Pancreas (tissue), 10 donors: ENCODE data around the gene TBC1D17. TPM values are rescaled to one million over a fixed set of nuclear protein-coding genes. Genes with fewer than 3 reads are reported as not detected.

Experiments used
- ATAC-seq, 4 donors: fragments of 200-7000 bp; cut with Tn5 transposase; one replicate each; pipeline versions ENCODE4 v1.8.0 to v1.9.1; 2020; ENCODE audit warnings: mild to moderate bottlenecking in 4 of 4, moderate library complexity in 4 of 4
- DNase-seq, 6 donors: peaks; one replicate each; pipeline ENCODE4 v3.0.0-alpha.2; 2020
- FAIRE-seq: peaks from 2 replicates; lab custom pipeline; 2012; peaks lifted over from hg19 to GRCh38; lab: Jason Lieb, UNC
- H3K27ac ChIP-seq, 4 donors: fragments of 200-600 bp; sonication (generic); 1 replicate in 3 of 4; 2 replicates in 1 of 4; pipeline versions ENCODE4 v1.5.0 to v1.8.0; 2020
- H3K27me3 ChIP-seq, 4 donors: fragments of 200-600 bp; one replicate each; pipeline ENCODE4 v1.8.0; 2021
- H3K36me3 ChIP-seq, 3 donors: fragments of 200-600 bp; sonication (generic) in 1 of 3; one replicate each; pipeline versions ENCODE4 v1.5.0 to v1.8.0; 2020 to 2021
- H3K4me1 ChIP-seq, 3 donors: fragments of 200-600 bp; one replicate each; pipeline ENCODE4 v1.8.0; 2021
- H3K4me3 ChIP-seq, 4 donors: fragments of 200-600 bp; sonication (generic) in 2 of 4; one replicate each; pipeline versions ENCODE4 v1.5.0 to v1.8.0; 2020 to 2021
- H3K9me3 ChIP-seq, 4 donors: fragments of 200-600 bp; one replicate each; pipeline ENCODE4 v1.8.0; 2021
- CTCF ChIP-seq, 4 donors: fragments of 200-600 bp; sonication (generic) in 3 of 4; IDR thresholded peaks; one replicate each; pipeline versions ENCODE4 v1.5.0 to v1.8.0; 2021; ENCODE audit warnings: antibody characterized with exemption in 4 of 4
- WGBS, 2 donors: extraction: QIAGEN DNeasy Blood & Tissue Kit; methylation state at CpG; one replicate each; pipeline ENCODE4 v1.1.7; 2013; 5-methylcytosine and 5-hydroxymethylcytosine counted together
- intact Hi-C, 3 donors: fragments of 100-400 bp; cut with DNase I; formaldehyde crosslinking; loops; one replicate each; pipeline versions ENCODE4 v1.11.1 to v1.14.2; 2022
- polyA plus RNA-seq, 2 donors: library from polyadenylated mRNA; stranded (reverse); fragments of 200-250 nt; gene quantifications; one replicate each; pipeline ENCODE4 v1.2.3, GENCODE V29; 2013
- total RNA-seq, 6 donors: library from RNA; stranded (reverse); fragmentation: NEBNext Ultra II Directional in 4 of 6; extraction: Animal tissue kit (Norgen Biotek cat#: 25700) in 4 of 6; gene quantifications; one replicate each; pipeline versions ENCODE4 v1.2.1 to v1.2.4, GENCODE V29; 2021 to 2023
- donor health status: healthy with polysubstance abuse.
- donor health status: DM: no; HTN: no; CAD: no; lungs with moderate emphysema.
- donor health status: DM: no; HTN: no; CAD: no.
- donor health status: control.
- donor health status: control.
- donor health status: Bipolar disorder and iron deficiency.
- donor health status: DM: yes; HTN: yes; CAD: no.
- donor health status: DM: no; HTN: no; CAD: no.
- donor health status: DM: no; HTN: no; CAD: no.
- donor health status: DM: yes; HTN: yes; CAD: no.

The TBC1D17 gene
- total and polyA plus RNA-seq, 8 donors = 21.0 to 99.3 (median 31.3) TPM

- no peak overlapping the region for H3K4me3 ChIP-seq
- intact Hi-C loops = no loop called here
Measured at GRCh38 chr19:49840736-49841249, 36.7 kb upstream of the TBC1D17 start.

GRCh38 chr19:49843265-49843664 is 34.2 kb upstream of the TBC1D17 start:
- Histone ChIP-seq H3K4me3 (no peak overlapping the region), H3K27me3 (no peaks in the 10 kb centered on the region), H3K4me1 (no peaks in the 10 kb centered on the region), H3K9me3 (no peaks in the 10 kb centered on the region), H3K27ac (no peak overlapping the region), H3K36me3 (peaks cover 0 to 22% (median 0%) of the 10 kb centered on the region in 3 donors)
- TF ChIP-seq CTCF (IDR thresholded peaks at IDR 0.05) = no peak
- intact Hi-C loops = no loop called here
- WGBS, 2 donors = 92 to 95% methylated on average over 3 of the region's 3 CpGs
- FAIRE-seq = no peak
- no peak for ATAC-seq
- DNase-seq = no peak

More at GRCh38 chr19:49840736-49841249, 36.7 kb upstream of the TBC1D17 start:
- Histone ChIP-seq H3K9me3 (no peaks in the 10 kb centered on the region), H3K27me3 (no peaks in the 10 kb centered on the region), H3K27ac (no peak overlapping the region), H3K36me3 (peaks cover 0 to 30% (median 7%) of the 10 kb centered on the region in 3 donors), H3K4me1 (no peaks in the 10 kb centered on the region)
- DNase-seq (no peak), ATAC-seq (no peak), FAIRE-seq (no peak)
- WGBS, 2 donors = 90 to 93% methylated on average over 17 of the region's 17 CpGs
- TF ChIP-seq CTCF (IDR thresholded peaks at IDR 0.05) = no peak

GRCh38 chr19:49844138-49845095 is 33.1 kb upstream of the TBC1D17 start:
- whole genome bisulfite sequencing, 2 donors = 87 to 88% methylated on average over 18 of the region's 18 CpGs

GRCh38 chr19:49845414-49845813 is 32.1 kb upstream of the TBC1D17 start:
- Histone ChIP-seq H3K27ac (no peak overlapping the region), H3K4me1 (peaks cover 0 to 6% (median 0%) of the 10 kb centered on the region in 3 donors), H3K36me3 (peaks cover 0 to 7% (median 0%) of the 10 kb centered on the region in 3 donors), H3K4me3 (no peak overlapping the region), H3K27me3 (no peaks in the 10 kb centered on the region), H3K9me3 (no peaks in the 10 kb centered on the region)
- intact Hi-C loops = no loop called here
- 40 to 48% methylated on average over 3 of the region's 3 CpGs for WGBS, 2 donors
- TF ChIP-seq CTCF (IDR thresholded peaks at IDR 0.05) = no peak
- no peak for FAIRE-seq
- ATAC-seq = no peak
- DNase-seq = no peak

More at GRCh38 chr19:49844138-49845095, 33.1 kb upstream of the TBC1D17 start:
- TF ChIP-seq CTCF (IDR thresholded peaks at IDR 0.05) = no peak
- no peak for FAIRE-seq
- DNase-seq = no peak
- H3K36me3 ChIP-seq = peaks cover 0 to 13% (median 0%) of the 10 kb centered on the region in 3 donors
- no peaks in the 10 kb centered on the region for H3K27me3 ChIP-seq
- H3K4me1 ChIP-seq = no peaks in the 10 kb centered on the region
- H3K27ac ChIP-seq = no peak overlapping the region
- no peaks in the 10 kb centered on the region for H3K9me3 ChIP-seq
- no peak for ATAC-seq
- intact Hi-C loops = no loop called here
- H3K4me3 ChIP-seq = no peak overlapping the region
